WI38 (cell line): ENCODE data around the gene CCDC146.

ENCODE experiments used
- H3K4me3 ChIP-seq: 2 replicates; pipeline ENCODE4 v1.5.1; 2011; ENCODE audit warnings: low read depth, mild to moderate bottlenecking, control low read depth, low read length
- TF ChIP-seq, protein P1 (sequence below): IDR thresholded peaks from 2 replicates; pipeline ENCODE4 v1.5.1; 2012; ENCODE audit warnings: low read depth, mild to moderate bottlenecking, control low read depth, low read length

CCDC146 gene

DNA sequence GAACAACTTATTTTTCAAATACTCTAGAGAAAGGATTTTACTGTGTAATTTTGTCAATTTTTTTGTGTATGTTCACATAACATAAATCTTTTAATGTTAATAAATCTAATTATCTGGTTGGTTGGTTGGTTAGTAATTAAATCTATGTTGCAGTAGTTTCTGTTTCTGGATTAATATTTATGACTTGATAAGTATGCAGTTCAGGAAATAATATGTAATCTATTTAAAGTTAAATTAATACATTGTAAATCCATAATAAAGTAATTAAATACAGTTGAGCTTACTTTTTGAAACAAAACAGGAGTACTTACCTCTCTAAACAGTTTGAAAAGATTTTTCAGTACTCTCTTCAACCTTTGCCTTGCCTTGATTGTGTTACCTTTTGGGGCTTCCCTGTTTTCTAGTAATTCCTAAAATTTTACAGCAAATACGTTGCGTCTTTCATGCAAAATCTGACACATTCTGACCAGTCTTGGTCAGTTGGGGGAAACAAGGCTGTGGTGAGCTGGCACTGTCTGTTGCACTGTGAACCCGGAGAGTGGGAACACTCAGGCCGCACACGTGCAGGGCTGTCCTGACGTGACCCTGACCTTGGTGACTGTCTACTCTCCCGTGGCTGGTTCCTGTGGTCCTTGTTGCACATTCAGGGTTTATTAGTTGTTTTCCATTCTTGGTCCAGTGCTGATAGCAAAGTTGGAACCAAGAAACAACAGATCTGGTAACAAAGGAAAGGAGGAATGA lies 122.8 kb downstream of the CCDC146 start:
- no peak overlapping the region for H3K4me3 ChIP-seq
- TF ChIP-seq, protein P1, sequence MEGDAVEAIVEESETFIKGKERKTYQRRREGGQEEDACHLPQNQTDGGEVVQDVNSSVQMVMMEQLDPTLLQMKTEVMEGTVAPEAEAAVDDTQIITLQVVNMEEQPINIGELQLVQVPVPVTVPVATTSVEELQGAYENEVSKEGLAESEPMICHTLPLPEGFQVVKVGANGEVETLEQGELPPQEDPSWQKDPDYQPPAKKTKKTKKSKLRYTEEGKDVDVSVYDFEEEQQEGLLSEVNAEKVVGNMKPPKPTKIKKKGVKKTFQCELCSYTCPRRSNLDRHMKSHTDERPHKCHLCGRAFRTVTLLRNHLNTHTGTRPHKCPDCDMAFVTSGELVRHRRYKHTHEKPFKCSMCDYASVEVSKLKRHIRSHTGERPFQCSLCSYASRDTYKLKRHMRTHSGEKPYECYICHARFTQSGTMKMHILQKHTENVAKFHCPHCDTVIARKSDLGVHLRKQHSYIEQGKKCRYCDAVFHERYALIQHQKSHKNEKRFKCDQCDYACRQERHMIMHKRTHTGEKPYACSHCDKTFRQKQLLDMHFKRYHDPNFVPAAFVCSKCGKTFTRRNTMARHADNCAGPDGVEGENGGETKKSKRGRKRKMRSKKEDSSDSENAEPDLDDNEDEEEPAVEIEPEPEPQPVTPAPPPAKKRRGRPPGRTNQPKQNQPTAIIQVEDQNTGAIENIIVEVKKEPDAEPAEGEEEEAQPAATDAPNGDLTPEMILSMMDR, result no peak

- H3K4me3 ChIP-seq, result no peak overlapping the region; the same call in 1 of the 2 replicates
- TF ChIP-seq, protein P1, result no peak
Observed at GRCh38 chr7:77246026-77246640, 123.7 kb downstream of the CCDC146 start.

DNA sequence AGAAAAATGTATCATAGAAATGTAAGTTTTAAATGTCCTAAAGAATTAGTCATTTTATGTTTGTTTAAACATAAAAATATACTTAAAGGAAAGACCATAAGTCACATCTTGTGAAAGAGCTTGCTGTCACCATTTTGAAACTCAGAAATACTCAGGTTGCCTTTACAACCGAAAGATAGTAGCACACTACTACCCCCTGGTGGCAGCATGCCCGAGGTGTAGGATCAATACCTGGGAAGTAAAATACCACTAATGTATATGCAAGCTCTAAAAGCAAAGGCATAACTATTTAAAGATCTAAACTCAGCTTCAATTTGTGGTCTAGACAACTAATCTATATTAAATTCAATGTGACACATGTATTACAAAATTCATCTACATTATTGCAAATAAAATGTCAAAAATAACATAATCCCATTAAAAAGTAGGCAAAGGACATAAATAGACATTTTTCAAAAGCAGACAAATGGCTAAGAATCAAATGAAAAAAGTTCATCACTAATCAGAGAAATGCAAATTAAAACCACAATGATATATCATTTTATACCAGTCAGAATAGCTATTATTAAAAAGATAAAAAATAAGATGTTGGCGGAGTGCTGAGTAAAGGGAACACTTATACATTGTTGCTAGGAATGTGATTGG lies 124.9 kb downstream of the CCDC146 start:
- H3K4me3 ChIP-seq, result no peak overlapping the region
- TF ChIP-seq, protein P1, result peak; percentile 77

GRCh38 chr7:77248154-77248553 lies 125.7 kb downstream of the CCDC146 start:
- TF ChIP-seq, protein P1, result no peak
- H3K4me3 ChIP-seq, result no peak overlapping the region

DNA sequence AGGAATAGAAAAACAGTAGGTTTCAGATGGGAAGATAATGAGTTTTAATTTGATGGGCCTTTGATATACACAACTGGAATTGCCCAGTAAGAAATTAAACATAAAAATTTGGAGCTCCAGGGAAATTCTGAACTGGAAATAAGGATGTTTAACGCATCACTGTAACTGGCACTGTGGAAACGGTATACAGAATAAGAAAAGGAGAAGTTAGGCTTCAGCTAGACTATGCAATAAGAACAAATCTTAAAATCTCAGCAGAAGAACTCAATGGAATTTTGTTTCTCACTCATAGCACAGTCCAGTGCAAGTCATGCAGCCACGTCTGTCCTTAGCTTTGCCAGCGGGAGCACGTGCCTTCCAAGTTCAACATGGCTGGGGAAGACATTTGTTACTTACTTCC lies 130.1 kb downstream of the CCDC146 start:
- TF ChIP-seq, protein P1, result no peak
- no peak overlapping the region for H3K4me3 ChIP-seq

- no peak overlapping the region for H3K4me3 ChIP-seq
- TF ChIP-seq, protein P1, result no peak
Observed at GRCh38 chr7:77253151-77253550, 130.7 kb downstream of the CCDC146 start.

- no peak overlapping the region for H3K4me3 ChIP-seq
- TF ChIP-seq, protein P1, result no peak
Observed at GRCh38 chr7:77254429-77254828, 132.0 kb downstream of the CCDC146 start.
